ENCODE results near the gene PPIA. TPM values are rescaled to one million over a fixed set of nuclear protein-coding genes. Genes with fewer than 3 reads are reported as not detected.
A peak's percentile ranks its signal among the peaks of the same experiment; 100 is the strongest.

PPIA gene
- total RNA-seq, 1 experiment from 2014 or later, result 3,047 TPM

DNA sequence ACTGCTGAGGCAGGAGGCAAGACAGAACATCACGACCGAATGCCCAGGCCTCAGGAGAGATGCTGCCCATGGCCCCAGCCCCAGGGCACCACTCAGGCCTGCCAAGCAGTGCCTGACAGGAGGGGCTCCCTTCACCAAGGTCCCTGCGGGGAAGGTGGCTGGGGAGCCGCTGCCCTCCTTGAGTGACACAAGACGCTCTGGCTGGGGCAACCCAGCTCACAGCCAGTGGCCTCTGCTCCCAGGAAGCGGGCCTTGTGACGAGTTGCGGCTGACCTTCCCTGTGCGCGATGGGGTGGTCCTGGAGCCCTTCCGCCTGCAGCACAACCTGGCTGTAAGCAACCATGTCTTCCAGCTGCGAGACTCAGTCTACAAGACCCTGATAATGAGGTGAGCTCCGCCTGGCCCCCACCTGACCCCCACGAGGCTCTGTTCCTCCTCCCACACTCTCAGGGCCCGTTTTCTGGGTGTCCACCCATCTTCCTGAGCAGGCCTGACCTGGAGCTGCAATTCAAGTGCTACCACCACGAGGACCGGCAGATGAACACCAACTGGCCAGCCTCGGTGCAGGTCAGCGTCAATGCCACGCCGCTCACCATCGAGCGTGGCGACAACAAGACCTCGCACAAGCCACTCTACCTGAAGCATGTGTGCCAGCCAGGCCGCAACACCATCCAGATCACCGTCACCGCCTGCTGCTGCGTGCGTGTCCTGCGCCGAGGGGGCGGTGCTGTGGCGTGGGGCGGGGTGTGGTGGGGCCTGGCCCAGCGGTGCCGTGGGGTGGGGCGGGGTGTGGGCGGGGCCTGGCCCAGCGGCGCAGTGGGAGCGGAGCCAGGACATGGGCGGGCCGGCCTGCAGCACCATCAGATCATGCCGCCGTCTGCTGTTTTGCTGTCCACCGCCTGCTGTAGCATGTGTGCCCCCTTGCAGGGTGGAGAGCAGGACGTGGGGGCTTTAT, 35.0 kb upstream of the PPIA start:
- H3K4me3 ChIP-seq (ENCODE audit: low read depth, low read length, poor library complexity, severe bottlenecking), result no peak overlapping the region
- H3K27me3 ChIP-seq (replicated peaks; ENCODE audit: insufficient read depth, low read depth, low read length, poor library complexity), result no peaks in the 10 kb centered on the region
- H3K27ac ChIP-seq (ENCODE audit: low read depth, low read length, poor library complexity, severe bottlenecking), result no peak overlapping the region
- H3K4me1 ChIP-seq (ENCODE audit: insufficient read depth, low read length, poor library complexity, severe bottlenecking), result no peaks in the 10 kb centered on the region
- intact Hi-C loops (cut with micrococcal nuclease; ENCODE audit: unreplicated experiment), result no loop called here
- no TSS peak for BruUV-seq (replicated peaks)
- POLR2A ChIA-PET (ENCODE audit: low non-redundant PET), result interaction anchor here (0.6 kb wide), 1 partner anchor 282 kb away, joined by 5 read pairs; no protein-coding TSS in a partner anchor
- TF ChIP-seq, protein P1, sequence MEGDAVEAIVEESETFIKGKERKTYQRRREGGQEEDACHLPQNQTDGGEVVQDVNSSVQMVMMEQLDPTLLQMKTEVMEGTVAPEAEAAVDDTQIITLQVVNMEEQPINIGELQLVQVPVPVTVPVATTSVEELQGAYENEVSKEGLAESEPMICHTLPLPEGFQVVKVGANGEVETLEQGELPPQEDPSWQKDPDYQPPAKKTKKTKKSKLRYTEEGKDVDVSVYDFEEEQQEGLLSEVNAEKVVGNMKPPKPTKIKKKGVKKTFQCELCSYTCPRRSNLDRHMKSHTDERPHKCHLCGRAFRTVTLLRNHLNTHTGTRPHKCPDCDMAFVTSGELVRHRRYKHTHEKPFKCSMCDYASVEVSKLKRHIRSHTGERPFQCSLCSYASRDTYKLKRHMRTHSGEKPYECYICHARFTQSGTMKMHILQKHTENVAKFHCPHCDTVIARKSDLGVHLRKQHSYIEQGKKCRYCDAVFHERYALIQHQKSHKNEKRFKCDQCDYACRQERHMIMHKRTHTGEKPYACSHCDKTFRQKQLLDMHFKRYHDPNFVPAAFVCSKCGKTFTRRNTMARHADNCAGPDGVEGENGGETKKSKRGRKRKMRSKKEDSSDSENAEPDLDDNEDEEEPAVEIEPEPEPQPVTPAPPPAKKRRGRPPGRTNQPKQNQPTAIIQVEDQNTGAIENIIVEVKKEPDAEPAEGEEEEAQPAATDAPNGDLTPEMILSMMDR (conservative IDR thresholded peaks at IDR 0.05; ENCODE audit: low read depth, low read length), result no peak
- no peak for TF ChIP-seq EZH2 (IDR thresholded peaks at IDR 0.05; ENCODE audit: borderline replicate concordance, low read depth, low read length, poor library complexity, severe bottlenecking)
- CTCF ChIA-PET, result no interaction called here
- peaks cover 63% of the 10 kb centered on the region for H3K36me3 ChIP-seq (ENCODE audit: insufficient read depth, low read length, poor library complexity, severe bottlenecking)
- H3K9me3 ChIP-seq (ENCODE audit: low read depth, low read length, poor library complexity, severe bottlenecking), result no peaks in the 10 kb centered on the region
- DNase-seq (ENCODE audit: low spot score), result peak; percentile 46

DNA sequence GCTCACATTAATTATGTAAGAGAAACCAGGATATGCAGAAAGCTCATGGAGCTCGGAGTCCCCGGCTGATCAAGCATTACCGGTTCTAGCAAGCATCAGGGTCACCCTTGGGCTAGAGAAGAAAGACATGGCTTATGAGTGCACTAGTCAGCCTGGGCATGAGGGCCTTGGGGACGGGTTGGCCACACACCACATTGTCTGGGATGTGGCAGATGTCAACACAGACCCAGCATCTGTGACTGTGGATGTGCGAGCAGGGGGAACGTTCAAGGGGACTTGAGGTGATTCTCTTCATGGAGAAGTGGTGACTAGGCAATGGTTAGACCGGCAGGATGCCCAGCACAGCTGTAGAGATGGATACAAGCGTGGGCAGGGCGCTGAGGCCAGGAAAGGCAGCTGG, 34.2 kb upstream of the PPIA start:
- Histone ChIP-seq H3K9me3 (ENCODE audit: low read depth, low read length, poor library complexity, severe bottlenecking) (no peaks in the 10 kb centered on the region), H3K4me3 (ENCODE audit: low read depth, low read length, poor library complexity, severe bottlenecking) (no peak overlapping the region), H3K27me3 (replicated peaks; ENCODE audit: insufficient read depth, low read depth, low read length, poor library complexity) (no peaks in the 10 kb centered on the region), H3K27ac (ENCODE audit: low read depth, low read length, poor library complexity, severe bottlenecking) (no peak overlapping the region), H3K36me3 (ENCODE audit: insufficient read depth, low read length, poor library complexity, severe bottlenecking) (peaks cover 71% of the 10 kb centered on the region), H3K4me1 (ENCODE audit: insufficient read depth, low read length, poor library complexity, severe bottlenecking) (no peaks in the 10 kb centered on the region)
- intact Hi-C loops (cut with micrococcal nuclease; ENCODE audit: unreplicated experiment), result no loop called here
- no peak for DNase-seq (ENCODE audit: low spot score)
- POLR2A ChIA-PET (ENCODE audit: low non-redundant PET), result interaction anchor here (0.6 kb wide), 1 partner anchor 281 kb away, joined by 5 read pairs; no protein-coding TSS in a partner anchor
- no TSS peak for BruUV-seq (replicated peaks)
- TF ChIP-seq, protein P1 (conservative IDR thresholded peaks at IDR 0.05; ENCODE audit: low read depth, low read length), result no peak
- no peak for TF ChIP-seq EZH2 (IDR thresholded peaks at IDR 0.05; ENCODE audit: borderline replicate concordance, low read depth, low read length, poor library complexity, severe bottlenecking)
- CTCF ChIA-PET, result no interaction called here

DNA sequence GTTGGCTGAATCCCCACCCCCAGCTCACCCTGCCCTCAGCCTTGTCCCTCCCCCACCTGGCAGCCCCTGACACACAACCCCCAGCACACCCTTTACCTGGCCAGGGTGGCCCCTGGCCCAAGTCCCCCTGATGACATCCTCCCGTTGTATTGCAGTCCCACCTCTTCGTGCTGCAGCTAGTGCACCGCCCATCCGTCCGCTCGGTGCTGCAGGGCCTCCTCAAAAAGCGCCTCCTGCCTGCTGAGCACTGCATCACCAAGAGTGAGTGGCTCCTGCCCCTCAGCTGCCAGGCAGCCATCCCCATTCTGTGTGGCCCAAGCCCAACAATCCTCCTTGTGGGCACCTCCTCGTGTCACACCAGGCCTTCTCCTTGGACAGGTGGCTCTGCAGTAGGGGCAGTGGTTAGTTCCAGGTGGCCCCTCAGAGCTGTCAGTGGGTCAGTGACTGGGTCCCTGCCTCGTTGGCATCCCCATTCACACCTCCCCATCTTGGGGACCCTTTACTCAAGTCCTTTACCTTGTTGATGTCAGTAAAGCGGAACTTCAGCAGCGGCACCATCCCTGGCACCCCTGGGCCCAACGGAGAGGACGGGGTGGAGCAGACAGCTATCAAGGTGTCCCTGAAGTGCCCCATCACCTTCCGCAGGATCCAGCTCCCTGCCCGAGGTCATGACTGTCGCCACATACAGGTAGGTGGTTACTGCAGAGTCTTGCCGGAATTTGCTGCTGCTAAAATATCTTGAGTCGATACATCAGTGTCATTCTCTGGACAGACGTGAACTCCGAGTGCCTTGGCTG, 33.6 kb upstream of the PPIA start:
- Histone ChIP-seq H3K9me3 (ENCODE audit: low read depth, low read length, poor library complexity, severe bottlenecking) (no peaks in the 10 kb centered on the region), H3K27me3 (replicated peaks; ENCODE audit: insufficient read depth, low read depth, low read length, poor library complexity) (no peaks in the 10 kb centered on the region), H3K36me3 (ENCODE audit: insufficient read depth, low read length, poor library complexity, severe bottlenecking) (peaks cover 75% of the 10 kb centered on the region), H3K4me3 (ENCODE audit: low read depth, low read length, poor library complexity, severe bottlenecking) (no peak overlapping the region), H3K27ac (ENCODE audit: low read depth, low read length, poor library complexity, severe bottlenecking) (no peak overlapping the region), H3K4me1 (ENCODE audit: insufficient read depth, low read length, poor library complexity, severe bottlenecking) (no peaks in the 10 kb centered on the region)
- intact Hi-C loops (cut with micrococcal nuclease; ENCODE audit: unreplicated experiment), result no loop called here
- DNase-seq (ENCODE audit: low spot score), result no peak
- POLR2A ChIA-PET (ENCODE audit: low non-redundant PET), result no interaction called here
- no TSS peak for BruUV-seq (replicated peaks)
- CTCF ChIA-PET, result no interaction called here
- TF ChIP-seq, protein P1 (conservative IDR thresholded peaks at IDR 0.05; ENCODE audit: low read depth, low read length), result no peak
- no peak for TF ChIP-seq EZH2 (IDR thresholded peaks at IDR 0.05; ENCODE audit: borderline replicate concordance, low read depth, low read length, poor library complexity, severe bottlenecking)
